GM18951 (cell line): Measurements from ENCODE around the gene NOTCH2.

Experiments used
- POLR2A ChIP-seq: IDR thresholded peaks from 4 replicates; pipeline ENCODE4 v1.6.1; 2011; ENCODE audit warnings: mild to moderate bottlenecking; ENCODE audit not compliant: insufficient read length, insufficient read depth; ENCODE audit errors: extremely low read depth
- in situ Hi-C: fragments of 300-500 bp; cut with MboI; formaldehyde crosslinking; loops from one replicate; pipeline ENCODE4 v1.12.0; 2022; ENCODE audit warnings: low sequenced_read_pairs, mixed read lengths, inconsistent platforms; ENCODE audit not compliant: unreplicated experiment

The NOTCH2 gene

DNA sequence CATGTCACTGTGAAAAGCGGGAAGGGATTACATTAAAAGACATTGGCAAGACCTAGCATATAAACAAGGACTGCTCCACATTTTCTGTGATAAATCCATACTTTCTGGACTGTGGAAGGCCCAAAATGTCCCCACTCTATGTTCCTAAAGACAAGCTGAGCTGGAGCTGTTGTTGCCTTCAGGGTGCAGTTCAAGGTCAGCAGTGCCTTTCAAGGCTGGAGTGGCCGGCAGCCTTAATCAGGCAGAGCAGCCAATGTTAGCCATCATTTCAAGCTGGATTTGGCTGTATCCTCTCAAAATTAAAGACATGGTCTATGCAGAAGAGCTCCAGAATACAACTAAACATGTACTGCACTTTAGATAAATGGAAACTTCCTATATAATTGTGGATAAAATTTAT, 102.8 kb downstream of the NOTCH2 start:
- no peak for TF ChIP-seq POLR2A
- in situ Hi-C loops: loop anchor here (25.0 kb wide), 1 partner anchor 171 kb away; no protein-coding TSS in a partner anchor

DNA sequence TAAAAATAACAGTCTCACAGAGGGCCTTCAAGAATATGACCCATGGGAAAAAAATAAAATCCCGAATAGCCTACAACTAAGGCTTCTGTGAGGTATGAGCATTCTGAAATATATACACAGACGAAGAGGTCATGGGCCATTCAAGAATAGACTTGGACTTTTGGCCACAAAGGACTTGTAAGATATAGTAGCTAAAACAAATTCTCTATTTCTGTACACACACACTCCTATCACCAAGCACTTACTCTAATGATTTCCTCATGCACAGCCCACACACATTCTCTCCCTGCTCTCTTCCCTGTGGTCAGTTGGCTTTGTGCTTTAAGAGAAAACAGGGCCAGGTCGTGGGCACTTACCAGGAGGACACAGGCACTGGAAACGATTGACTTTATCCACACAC, 103.4 kb downstream of the NOTCH2 start:
- TF ChIP-seq POLR2A: no peak
- in situ Hi-C loops: loop anchor here (25.0 kb wide), 1 partner anchor 171 kb away; no protein-coding TSS in a partner anchor

- in situ Hi-C loops: loop anchor here (25.0 kb wide), 1 partner anchor 172 kb away; no protein-coding TSS in a partner anchor
- no peak for TF ChIP-seq POLR2A
These were observed 104.6 kb downstream of the NOTCH2 start for GRCh38 chr1:119964673-119965363.

GRCh38 chr1:119962296-119962968, 107.0 kb downstream of the NOTCH2 start:
- no peak for TF ChIP-seq POLR2A
- in situ Hi-C loops: loop anchor here (25.0 kb wide), 1 partner anchor 175 kb away; no protein-coding TSS in a partner anchor

DNA sequence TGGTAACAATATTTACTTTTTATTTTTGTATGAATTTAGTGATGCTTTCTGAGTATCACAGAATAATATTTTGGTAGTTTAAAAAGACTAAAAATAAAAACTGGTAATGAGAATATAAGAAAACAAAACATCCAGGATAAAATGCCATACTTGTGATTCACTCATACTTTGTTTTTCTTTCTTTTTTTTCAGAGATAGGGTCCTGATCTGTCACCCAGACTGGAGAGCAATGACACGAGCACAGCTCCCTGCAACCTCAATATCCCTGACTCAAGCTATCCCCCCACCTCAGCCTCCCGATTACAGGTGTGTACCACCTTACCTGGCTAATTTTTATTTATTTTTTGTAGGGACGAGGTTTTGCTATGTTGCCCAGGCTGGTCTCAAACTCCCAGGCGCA, 109.0 kb downstream of the NOTCH2 start:
- no peak for TF ChIP-seq POLR2A
- in situ Hi-C loops: loop anchor here (25.0 kb wide), 1 partner anchor 177 kb away; no protein-coding TSS in a partner anchor

GRCh38 chr1:119959268-119960220, 109.9 kb downstream of the NOTCH2 start:
- no peak for TF ChIP-seq POLR2A
- in situ Hi-C loops: loop anchor here (25.0 kb wide), 1 partner anchor 178 kb away; no protein-coding TSS in a partner anchor

GRCh38 chr1:119958223-119958622, 111.2 kb downstream of the NOTCH2 start:
- in situ Hi-C loops: loop anchor here (25.0 kb wide), 1 partner anchor 179 kb away; no protein-coding TSS in a partner anchor
- TF ChIP-seq POLR2A: no peak

DNA sequence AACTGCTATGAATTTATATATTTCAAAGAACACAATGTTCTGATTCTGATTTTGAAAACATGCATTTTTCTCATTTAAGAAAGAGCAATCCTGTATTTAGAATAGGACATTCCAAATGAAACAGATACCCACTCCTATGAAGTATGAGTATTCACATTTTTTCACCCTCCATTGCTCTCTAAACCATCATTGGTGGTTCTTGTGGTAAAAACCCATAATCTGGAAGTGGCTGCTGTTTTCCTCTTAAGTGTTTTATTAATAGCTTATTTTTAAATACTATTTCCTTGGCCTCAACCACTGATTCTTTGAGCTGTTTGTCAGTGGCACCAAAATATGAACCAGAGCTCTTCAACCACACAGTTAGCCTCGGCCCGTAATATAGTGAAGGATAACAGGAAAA, 113.2 kb downstream of the NOTCH2 start:
- no peak for TF ChIP-seq POLR2A
- in situ Hi-C loops: loop anchor here (25.0 kb wide), 1 partner anchor 181 kb away; no protein-coding TSS in a partner anchor

- in situ Hi-C loops: loop anchor here (25.0 kb wide), 1 partner anchor 183 kb away; no protein-coding TSS in a partner anchor
- TF ChIP-seq POLR2A: no peak
These were observed 114.7 kb downstream of the NOTCH2 start for GRCh38 chr1:119954476-119955422.

GRCh38 chr1:119953266-119953998, 116.0 kb downstream of the NOTCH2 start:
- in situ Hi-C loops: loop anchor here (25.0 kb wide), 1 partner anchor 184 kb away; no protein-coding TSS in a partner anchor

GRCh38 chr1:119952496-119952895, 117.0 kb downstream of the NOTCH2 start:
- no peak for TF ChIP-seq POLR2A
- in situ Hi-C loops: loop anchor here (25.0 kb wide), 1 partner anchor 185 kb away; no protein-coding TSS in a partner anchor

More at GRCh38 chr1:119953266-119953998, 116.0 kb downstream of the NOTCH2 start:
- no peak for TF ChIP-seq POLR2A
